ENCODE measurements around the gene FMN1.

FMN1 gene

GRCh38 chr15:32994810-32995424 lies 199.6 kb downstream of the FMN1 start:
- peak; percentile 59 for DNase-seq (ENCODE audit: low read depth)
- TF ChIP-seq CTCF (IDR thresholded peaks at IDR 0.05; ENCODE audit: insufficient read depth, low read depth, low read length, missing control alignments), result peak; percentile 58
- H3K4me3 ChIP-seq (ENCODE audit: low read length), result no peak overlapping the region

GRCh38 chr15:32993285-32993684 lies 201.2 kb downstream of the FMN1 start:
- TF ChIP-seq CTCF (IDR thresholded peaks at IDR 0.05; ENCODE audit: insufficient read depth, low read depth, low read length, missing control alignments), result peak; percentile 31
- no peak overlapping the region for H3K4me3 ChIP-seq (ENCODE audit: low read length)
- peak; percentile 16 for DNase-seq (ENCODE audit: low read depth)

- DNase-seq (ENCODE audit: low read depth), result no peak
- H3K4me3 ChIP-seq (ENCODE audit: low read length), result no peak overlapping the region
- TF ChIP-seq CTCF (IDR thresholded peaks at IDR 0.05; ENCODE audit: insufficient read depth, low read depth, low read length, missing control alignments), result no peak
These were observed 202.8 kb downstream of the FMN1 start for GRCh38 chr15:32991619-32992111.

- TF ChIP-seq CTCF (IDR thresholded peaks at IDR 0.05; ENCODE audit: insufficient read depth, low read depth, low read length, missing control alignments), result no peak
- DNase-seq (ENCODE audit: low read depth), result no peak
- no peak overlapping the region for H3K4me3 ChIP-seq (ENCODE audit: low read length)
These were observed 204.4 kb downstream of the FMN1 start for GRCh38 chr15:32990071-32990470.

- no peak for DNase-seq (ENCODE audit: low read depth)
- H3K4me3 ChIP-seq (ENCODE audit: low read length), result no peak overlapping the region
- TF ChIP-seq CTCF (IDR thresholded peaks at IDR 0.05; ENCODE audit: insufficient read depth, low read depth, low read length, missing control alignments), result no peak
These were observed 207.4 kb downstream of the FMN1 start for GRCh38 chr15:32987067-32987466.

GRCh38 chr15:32986147-32986546 lies 208.4 kb downstream of the FMN1 start:
- DNase-seq (ENCODE audit: low read depth), result no peak
- TF ChIP-seq CTCF (IDR thresholded peaks at IDR 0.05; ENCODE audit: insufficient read depth, low read depth, low read length, missing control alignments), result no peak

GRCh38 chr15:32983679-32984078 lies 210.8 kb downstream of the FMN1 start:
- no peak for TF ChIP-seq CTCF (IDR thresholded peaks at IDR 0.05; ENCODE audit: insufficient read depth, low read depth, low read length, missing control alignments)
- no peak overlapping the region for H3K4me3 ChIP-seq (ENCODE audit: low read length)
- no peak for DNase-seq (ENCODE audit: low read depth)

More at GRCh38 chr15:32986147-32986546, 208.4 kb downstream of the FMN1 start:
- H3K4me3 ChIP-seq (ENCODE audit: low read length), result no peak overlapping the region

Data from epithelial cell of esophagus (primary cell).